HAP-1 (cell line): ENCODE measurements around the gene YPEL2.
A peak's percentile ranks its signal among the peaks of the same experiment; 100 is the strongest.

ENCODE experiments used
- DNase-seq, 2 experiments: peaks; one replicate each; pipeline ENCODE4 v3.0.0-alpha.2; 2016 to 2020; ENCODE audit warnings: low spot score in 2 of 2
- H3K27me3 ChIP-seq: fragments of 250-450 bp; sonication (Bioruptor Pico); 2 replicates; pipeline ENCODE4 v1.5.1; 2020; ENCODE audit warnings: low read depth, mild to moderate bottlenecking, moderate library complexity
- H3K36me3 ChIP-seq: fragments of 250-450 bp; sonication (Bioruptor Pico); replicated peaks from 2 replicates; pipeline ENCODE4 v1.5.1; 2020; ENCODE audit warnings: mild to moderate bottlenecking
- H3K4me1 ChIP-seq: fragments of 250-450 bp; sonication (Bioruptor Pico); 2 replicates; pipeline ENCODE4 v1.5.1; 2020; ENCODE audit warnings: mild to moderate bottlenecking
- H3K4me3 ChIP-seq: fragments of 250-450 bp; sonication (Bioruptor Pico); 2 replicates; pipeline ENCODE4 v1.5.1; 2020; ENCODE audit warnings: mild to moderate bottlenecking, moderate library complexity
- H3K9me3 ChIP-seq: fragments of 250-450 bp; sonication (Bioruptor Pico); 2 replicates; pipeline ENCODE4 v1.5.1; 2020; ENCODE audit warnings: mild to moderate bottlenecking, moderate library complexity
- in situ Hi-C: fragments of 300-500 bp; cut with MboI; formaldehyde crosslinking; loops from 3 replicates; pipeline ENCODE4 v1.14.3; 2020; ENCODE audit warnings: low sequenced_read_pairs, inconsistent platforms, mixed read lengths

YPEL2 gene

DNA sequence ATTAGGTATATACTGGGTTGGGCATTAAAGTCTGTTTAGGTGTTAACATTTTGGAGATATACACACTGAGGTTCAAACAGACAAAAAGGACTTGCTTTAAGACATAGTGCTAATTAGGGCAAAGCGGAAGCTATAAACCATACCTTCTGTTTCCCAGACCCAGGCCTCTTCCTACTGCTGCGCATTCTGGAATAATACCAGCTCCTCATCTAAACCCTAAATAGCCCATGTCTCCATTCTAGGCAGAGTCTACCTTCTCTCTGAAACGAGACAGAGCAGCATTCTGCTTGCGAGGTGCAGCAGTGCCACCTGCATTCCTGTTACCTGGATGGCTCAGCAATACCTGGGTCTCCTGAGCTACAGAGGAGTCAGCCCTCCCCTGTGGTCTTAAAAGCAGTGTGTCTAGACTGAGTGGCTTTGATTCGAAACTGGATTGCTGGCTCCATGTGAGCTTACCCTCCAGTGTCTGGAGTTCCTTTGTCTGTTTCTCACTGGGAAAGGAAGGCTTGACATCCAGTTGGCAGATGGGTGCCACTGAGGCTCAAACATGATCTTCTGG is 6.4 kb downstream of the YPEL2 start:
- Histone ChIP-seq H3K4me3 (no peak overlapping the region), H3K27me3 (peaks cover 2% of the 10 kb centered on the region), H3K4me1 (0 out of 2 replicates have a peak, but pooled peaks cover 3% of the 10 kb centered on the region), H3K36me3 (no peaks in the 10 kb centered on the region), H3K9me3 (no peaks in the 10 kb centered on the region)
- no peak for DNase-seq
- in situ Hi-C loops = no loop called here

DNA sequence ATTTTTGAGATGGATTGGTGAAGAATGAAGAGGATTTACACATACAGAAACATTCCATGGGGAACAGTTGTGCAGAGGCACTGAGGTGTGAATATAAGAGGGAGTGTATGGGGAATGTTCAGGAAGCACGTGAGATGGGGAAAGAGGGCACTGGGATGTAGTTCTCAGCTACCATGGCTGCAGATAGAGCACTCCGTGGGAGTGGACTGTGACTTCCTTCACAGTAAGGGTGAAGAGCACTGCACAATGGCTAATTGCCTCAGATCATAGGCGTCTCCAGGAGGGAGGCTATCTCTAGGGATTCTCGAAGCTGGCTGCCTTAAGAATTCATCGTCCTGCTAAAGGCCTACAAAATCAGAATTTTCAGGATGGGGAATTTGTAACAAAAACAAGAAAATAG is 7.0 kb downstream of the YPEL2 start:
- in situ Hi-C loops = no loop called here
- Histone ChIP-seq H3K9me3 (no peaks in the 10 kb centered on the region), H3K4me1 (0 out of 2 replicates have a peak, but pooled peaks cover 3% of the 10 kb centered on the region), H3K27me3 (no peaks in the 10 kb centered on the region; the same call in 1 of the 2 replicates), H3K4me3 (no peak overlapping the region), H3K36me3 (no peaks in the 10 kb centered on the region)
- DNase-seq = no peak

DNA sequence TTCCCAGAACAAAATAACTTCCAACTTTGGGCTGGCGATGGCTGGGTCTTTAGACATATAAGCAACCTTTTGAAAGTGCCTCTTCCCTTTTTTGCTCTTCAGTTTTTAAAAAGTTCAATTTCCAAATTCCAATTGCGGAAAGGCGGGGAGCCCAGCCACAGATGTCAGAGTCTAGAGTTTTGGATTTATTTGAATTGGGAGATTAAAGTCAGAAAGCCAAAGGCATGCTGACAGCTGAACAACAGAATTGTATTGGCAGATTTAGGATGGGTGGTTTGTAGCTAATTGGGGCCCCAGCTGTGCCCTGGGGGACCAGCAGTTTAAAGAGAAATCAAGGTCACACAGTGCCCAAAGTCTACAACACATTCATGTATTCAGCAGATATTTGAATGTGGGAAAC is 10.5 kb downstream of the YPEL2 start:
- H3K27me3 ChIP-seq = no peaks in the 10 kb centered on the region; the same call in 1 of the 2 replicates
- no peak overlapping the region for H3K4me3 ChIP-seq
- no peaks in the 10 kb centered on the region for H3K9me3 ChIP-seq
- 0 out of 2 replicates have a peak, but pooled peaks cover 3% of the 10 kb centered on the region for H3K4me1 ChIP-seq
- DNase-seq = no peak
- in situ Hi-C loops = no loop called here
- H3K36me3 ChIP-seq = no peaks in the 10 kb centered on the region

DNA sequence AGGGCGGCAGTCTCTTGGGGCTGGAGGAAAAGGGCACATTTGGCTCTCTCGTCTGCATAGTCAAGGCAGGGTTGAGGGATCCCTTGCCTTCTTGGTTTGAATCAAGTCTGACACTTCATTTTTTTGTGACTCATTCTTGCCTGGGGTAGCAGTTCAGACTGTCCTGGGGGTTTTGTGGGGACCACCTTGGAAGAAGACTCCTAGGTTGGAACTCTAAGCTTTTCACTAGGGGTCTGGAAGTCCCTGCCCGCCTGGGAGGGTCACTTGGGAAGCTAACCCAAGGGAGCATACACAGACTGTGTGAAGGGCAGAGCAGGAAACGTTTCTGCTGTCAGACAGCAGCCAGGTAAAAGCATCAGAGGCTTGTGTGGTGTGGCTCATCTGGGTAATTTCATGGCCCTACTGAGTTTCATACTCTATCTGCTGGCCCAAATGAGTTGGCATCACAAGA is 11.3 kb downstream of the YPEL2 start:
- no peak overlapping the region for H3K4me3 ChIP-seq
- DNase-seq = no peak
- no peaks in the 10 kb centered on the region for H3K9me3 ChIP-seq
- no peaks in the 10 kb centered on the region for H3K36me3 ChIP-seq
- in situ Hi-C loops = no loop called here
- 0 out of 2 replicates have a peak, but pooled peaks cover 3% of the 10 kb centered on the region for H3K4me1 ChIP-seq
- H3K27me3 ChIP-seq = no peaks in the 10 kb centered on the region; the same call in 1 of the 2 replicates

DNA sequence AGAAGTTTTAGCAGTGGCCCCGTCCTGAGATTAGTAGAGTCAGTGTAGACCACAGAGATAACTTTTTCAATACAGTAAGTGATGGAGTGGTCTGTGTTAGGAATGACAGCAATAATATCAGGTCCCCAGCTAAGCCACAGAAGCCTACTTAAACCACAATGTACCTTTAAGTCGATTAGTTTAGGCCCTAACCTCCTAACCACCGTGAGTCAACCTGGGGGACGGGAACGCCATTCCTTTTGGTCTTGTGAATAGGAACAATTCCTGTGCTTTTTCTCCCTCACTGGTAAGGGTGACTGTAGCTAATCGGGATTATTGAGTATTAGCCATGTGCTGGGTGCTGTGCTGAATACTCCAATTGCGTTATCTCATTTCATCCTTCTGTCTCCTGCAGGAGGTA is 14.0 kb downstream of the YPEL2 start:
- Histone ChIP-seq H3K9me3 (no peaks in the 10 kb centered on the region), H3K27me3 (no peaks in the 10 kb centered on the region; the same call in 1 of the 2 replicates), H3K36me3 (no peaks in the 10 kb centered on the region), H3K4me1 (0 out of 2 replicates have a peak, but pooled peaks cover 3% of the 10 kb centered on the region), H3K4me3 (no peak overlapping the region)
- in situ Hi-C loops = no loop called here
- no peak for DNase-seq

DNA sequence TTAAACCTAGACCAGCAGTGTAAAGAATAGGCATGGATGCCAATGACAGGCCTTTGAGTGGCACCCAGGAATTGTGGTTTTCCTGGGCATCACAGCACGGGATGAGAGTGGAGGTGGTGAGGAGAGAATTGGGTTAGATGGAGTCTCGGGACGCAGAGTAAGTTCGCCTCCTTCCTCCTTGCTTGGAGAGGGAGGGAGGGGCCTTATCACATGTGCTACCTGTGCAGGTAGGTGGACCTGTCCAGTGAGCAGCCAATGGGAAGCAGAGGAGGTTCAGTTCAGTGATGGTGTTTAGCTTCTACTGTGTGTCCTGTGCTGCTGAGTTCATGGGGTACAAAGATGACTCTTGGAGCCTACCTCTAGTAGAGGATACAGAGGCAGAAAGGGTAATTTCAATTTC is 14.9 kb downstream of the YPEL2 start:
- Histone ChIP-seq H3K27me3 (no peaks in the 10 kb centered on the region; the same call in 1 of the 2 replicates), H3K4me3 (no peak overlapping the region), H3K4me1 (0 out of 2 replicates have a peak, but pooled peaks cover 3% of the 10 kb centered on the region), H3K9me3 (no peaks in the 10 kb centered on the region), H3K36me3 (no peaks in the 10 kb centered on the region)
- in situ Hi-C loops = no loop called here
- DNase-seq = no peak

DNA sequence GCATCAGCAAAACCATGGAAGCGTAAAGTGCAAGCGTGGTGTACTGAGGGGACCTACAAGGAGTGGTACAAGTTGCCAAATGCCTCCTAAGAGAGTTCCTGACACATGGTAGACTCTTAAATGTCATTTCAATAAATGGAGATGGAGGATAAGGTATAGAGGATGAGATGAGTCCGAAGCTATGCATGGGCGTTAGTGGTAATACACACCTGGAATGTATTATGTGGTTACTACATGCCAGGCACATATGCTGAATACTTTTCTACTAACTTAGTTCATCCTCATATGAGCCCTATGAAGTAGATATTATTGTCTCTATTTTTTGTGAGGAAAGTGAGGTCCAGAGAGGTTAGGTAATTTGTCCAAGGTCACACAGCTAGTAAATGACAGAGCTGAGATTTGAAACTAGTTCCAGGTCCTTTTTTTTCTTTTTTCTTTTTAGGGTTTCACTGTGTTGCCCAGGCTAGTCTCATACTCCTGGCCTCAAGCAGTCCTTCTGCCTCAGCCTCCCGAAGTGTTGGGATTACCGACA is 15.5 kb downstream of the YPEL2 start:
- DNase-seq = no peak
- no peaks in the 10 kb centered on the region for H3K9me3 ChIP-seq
- no peaks in the 10 kb centered on the region; the same call in 1 of the 2 replicates for H3K27me3 ChIP-seq
- H3K4me3 ChIP-seq = no peak overlapping the region
- in situ Hi-C loops = no loop called here
- H3K36me3 ChIP-seq = no peaks in the 10 kb centered on the region
- 0 out of 2 replicates have a peak, but pooled peaks cover 3% of the 10 kb centered on the region for H3K4me1 ChIP-seq

DNA sequence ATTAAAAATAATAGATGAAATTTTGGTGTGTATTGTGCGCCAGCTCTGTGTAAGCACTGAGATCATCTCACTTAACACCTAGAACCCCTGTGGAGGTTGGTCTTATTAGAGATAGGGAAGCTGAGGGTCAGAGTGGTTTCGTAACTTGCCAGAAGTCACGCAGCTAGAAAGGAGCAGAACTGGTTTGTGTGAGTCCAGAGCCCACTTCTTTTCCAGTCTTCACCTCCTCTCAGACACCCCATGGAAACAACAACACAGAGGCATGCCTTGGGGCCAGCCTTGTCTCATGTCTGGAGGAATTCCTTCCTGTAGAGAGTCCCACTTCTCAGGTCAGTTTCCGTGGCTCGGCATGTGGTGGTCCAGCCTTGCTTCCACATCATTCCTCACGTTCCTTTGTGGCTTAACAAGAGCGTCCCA is 16.5 kb downstream of the YPEL2 start:
- no peak for DNase-seq
- in situ Hi-C loops = no loop called here
- H3K4me1 ChIP-seq = no peaks in the 10 kb centered on the region
- H3K4me3 ChIP-seq = no peak overlapping the region
- no peaks in the 10 kb centered on the region for H3K27me3 ChIP-seq
- no peaks in the 10 kb centered on the region for H3K9me3 ChIP-seq
- H3K36me3 ChIP-seq = no peaks in the 10 kb centered on the region

DNA sequence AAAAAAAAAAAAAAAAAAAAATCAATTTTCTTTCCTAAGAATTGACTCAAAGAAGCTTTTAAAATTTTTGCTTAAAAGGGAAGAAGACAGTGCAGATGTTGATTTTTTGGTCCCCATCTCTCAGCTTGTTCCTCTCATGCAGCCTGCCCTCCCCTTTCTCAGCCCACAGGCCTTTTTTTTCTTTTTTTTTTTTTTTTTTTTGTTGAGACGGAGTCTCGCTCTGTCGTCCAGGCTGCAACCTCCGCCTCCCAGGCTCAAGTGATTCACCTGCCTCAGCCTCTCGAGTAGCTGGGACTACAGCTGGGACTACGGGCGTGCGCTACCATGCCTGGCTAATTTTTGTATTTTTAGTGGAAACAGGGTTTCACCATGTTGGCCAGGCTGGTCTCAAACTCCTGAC is 17.7 kb downstream of the YPEL2 start:
- in situ Hi-C loops = no loop called here

DNA sequence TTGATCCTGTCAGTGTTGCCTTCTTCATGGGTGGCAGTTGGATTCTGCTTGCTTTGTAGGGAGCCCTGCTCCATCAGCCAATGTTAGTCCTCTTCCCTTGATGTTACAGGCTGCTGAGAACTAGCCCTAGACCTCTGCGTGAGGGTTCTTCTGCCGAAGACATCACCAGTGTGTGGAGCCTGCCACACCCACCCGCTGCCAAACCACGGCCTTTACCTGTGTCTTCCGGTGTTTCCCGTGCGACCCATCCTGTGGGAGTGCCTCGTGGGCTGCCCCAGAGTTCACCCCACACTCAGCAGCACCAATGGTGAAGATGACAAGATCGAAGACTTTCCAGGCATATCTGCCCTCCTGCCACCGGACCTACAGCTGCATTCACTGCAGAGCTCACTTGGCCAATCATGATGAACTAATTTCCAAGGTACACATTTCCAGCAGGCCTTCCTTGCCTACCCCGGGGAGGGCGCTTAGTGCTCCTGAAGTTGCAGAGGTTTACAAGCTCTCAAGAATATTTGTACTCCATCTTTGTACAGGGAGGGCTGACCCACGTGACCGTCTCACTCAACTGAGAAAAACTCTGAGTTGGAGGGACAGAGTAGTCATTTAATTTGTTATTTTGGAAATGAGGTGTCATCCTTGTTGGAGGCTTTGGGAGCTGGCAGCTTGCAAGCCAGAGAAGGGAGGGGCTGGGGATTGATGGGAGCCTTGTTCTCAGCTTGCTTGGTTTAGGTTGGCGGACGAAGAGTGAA is 21.8 kb downstream of the YPEL2 start:
- in situ Hi-C loops = no loop called here

More for the DNA sequence above, 17.7 kb downstream of the YPEL2 start:
- Histone ChIP-seq H3K4me1 (peaks cover 6% of the 10 kb centered on the region), H3K36me3 (no peaks in the 10 kb centered on the region), H3K4me3 (no peak overlapping the region), H3K27me3 (no peaks in the 10 kb centered on the region), H3K9me3 (no peaks in the 10 kb centered on the region)
- DNase-seq = no peak

DNA sequence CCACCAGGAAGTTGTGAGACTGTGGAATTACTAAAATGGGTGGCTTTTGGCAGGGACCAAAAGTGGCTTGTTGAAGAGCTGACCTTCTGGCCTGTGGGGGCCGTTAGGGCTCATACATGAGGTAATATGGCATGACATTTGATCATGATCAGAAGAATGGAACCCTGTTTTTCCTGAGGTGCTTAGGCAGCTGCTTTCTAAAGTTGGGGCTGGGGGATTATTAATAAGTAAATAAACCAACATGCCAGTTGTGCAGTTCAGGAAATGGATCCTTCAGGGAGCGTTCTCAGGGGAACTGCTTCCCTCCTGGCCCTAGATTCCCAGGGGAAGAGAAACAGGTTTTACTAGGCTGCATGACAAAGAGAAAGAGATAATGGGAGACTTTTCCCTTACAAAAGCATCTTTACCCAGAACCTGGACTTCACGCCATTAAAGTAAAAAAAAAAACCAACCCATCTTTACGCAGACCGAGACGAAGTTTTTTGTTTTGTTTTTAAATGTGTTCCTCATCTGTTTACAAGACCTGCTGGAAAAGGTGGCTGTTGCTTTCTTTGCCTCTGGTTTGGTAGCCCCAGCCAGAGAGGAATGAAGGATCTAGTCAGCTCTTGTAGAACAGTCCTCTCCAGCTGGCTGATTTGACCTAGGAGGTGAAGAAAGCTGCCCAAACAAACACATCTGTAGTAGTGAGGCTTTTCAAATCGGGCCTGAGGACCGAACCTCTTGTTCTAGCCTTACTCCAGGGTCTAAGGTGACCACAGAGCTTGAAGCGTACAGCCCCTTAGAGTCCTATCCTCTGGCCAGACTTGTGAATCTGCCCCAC is 22.7 kb downstream of the YPEL2 start:
- in situ Hi-C loops = no loop called here
- H3K36me3 ChIP-seq = no peaks in the 10 kb centered on the region
- H3K9me3 ChIP-seq = no peaks in the 10 kb centered on the region
- no peak overlapping the region for H3K4me3 ChIP-seq
- H3K4me1 ChIP-seq = peaks cover 10% of the 10 kb centered on the region
- no peaks in the 10 kb centered on the region for H3K27me3 ChIP-seq
- DNase-seq = peak; percentile 41 to 50

More for the DNA sequence above, 21.8 kb downstream of the YPEL2 start:
- no peaks in the 10 kb centered on the region for H3K36me3 ChIP-seq
- no peak overlapping the region for H3K4me3 ChIP-seq
- H3K27me3 ChIP-seq = no peaks in the 10 kb centered on the region
- peaks cover 10% of the 10 kb centered on the region for H3K4me1 ChIP-seq
- DNase-seq = no peak
- H3K9me3 ChIP-seq = no peaks in the 10 kb centered on the region

DNA sequence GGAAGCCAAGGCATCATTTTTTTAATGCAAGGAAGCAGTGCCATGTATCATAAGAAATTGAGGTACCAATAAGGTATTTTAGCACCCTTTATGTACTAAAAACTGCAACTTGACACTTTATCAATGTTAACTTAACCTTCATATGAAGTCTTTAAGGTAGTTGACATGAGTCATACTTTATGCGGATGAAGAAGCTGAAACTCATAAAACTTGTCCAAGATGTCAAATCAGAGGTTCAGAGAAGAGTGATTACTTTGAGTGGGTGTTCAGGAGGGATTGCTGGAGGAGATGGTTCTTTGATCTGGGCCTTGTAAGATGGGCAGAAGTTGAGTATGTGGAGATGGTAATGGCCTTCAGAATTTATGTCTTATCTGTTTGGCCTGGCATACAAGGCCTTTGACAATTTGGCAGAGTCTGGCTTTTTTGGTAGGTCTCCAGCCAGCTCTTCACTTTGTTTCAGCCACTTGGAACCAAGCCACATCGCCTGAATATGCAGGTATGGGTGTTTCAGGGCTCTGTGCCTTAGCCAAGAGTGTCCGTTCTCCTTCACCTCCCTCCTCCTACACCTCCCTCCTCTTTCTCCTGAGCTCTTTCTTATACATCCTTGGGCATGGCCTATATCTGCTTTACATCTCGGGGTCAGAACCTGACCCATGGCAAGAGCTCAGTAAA is 23.7 kb downstream of the YPEL2 start:
- Histone ChIP-seq H3K4me3 (no peak overlapping the region), H3K9me3 (no peaks in the 10 kb centered on the region), H3K4me1 (peaks cover 10% of the 10 kb centered on the region), H3K36me3 (no peaks in the 10 kb centered on the region), H3K27me3 (no peaks in the 10 kb centered on the region)
- in situ Hi-C loops = no loop called here
- no peak for DNase-seq

DNA sequence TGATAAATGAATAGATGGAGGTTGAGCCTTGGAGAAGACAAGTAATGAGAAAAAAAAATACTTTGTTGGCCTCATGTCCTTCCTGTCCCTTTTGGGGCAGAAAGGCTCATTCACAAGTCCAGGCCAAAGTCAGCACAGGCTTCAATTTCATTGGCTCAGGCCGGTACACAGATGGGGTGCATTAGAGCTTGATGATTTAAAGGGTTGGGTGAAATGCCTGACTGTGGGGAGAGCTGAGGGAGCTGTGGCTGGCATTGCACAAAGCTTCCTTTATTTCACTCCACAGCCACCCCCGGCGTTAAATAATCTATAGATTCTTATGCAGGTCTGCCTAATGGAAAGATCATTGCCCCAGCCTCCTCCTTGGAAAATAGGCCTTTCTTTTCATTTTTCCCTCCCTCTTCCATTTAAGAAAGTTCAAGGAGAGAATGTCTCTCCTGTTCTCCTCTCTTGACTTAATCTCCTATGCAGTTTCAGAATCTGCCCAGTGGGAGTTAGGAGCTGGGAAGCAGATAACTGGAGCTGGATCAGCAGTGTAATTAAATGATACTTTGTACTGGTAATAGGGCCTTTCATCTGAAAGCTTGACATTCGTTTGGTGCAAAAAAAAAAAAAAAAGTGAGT is 24.4 kb downstream of the YPEL2 start:
- no peaks in the 10 kb centered on the region for H3K9me3 ChIP-seq
- peaks cover 10% of the 10 kb centered on the region for H3K4me1 ChIP-seq
- no peak for DNase-seq
- no peaks in the 10 kb centered on the region for H3K27me3 ChIP-seq
- in situ Hi-C loops = no loop called here
- no peak overlapping the region for H3K4me3 ChIP-seq
- no peaks in the 10 kb centered on the region for H3K36me3 ChIP-seq
